DND-41 (cell line): ENCODE measurements around the gene MERTK.

Source experiments
- ATAC-seq: fragments of 200-7000 bp; cut with Tn5 transposase; 3 replicates; pipeline ENCODE4 v1.9.1; 2021; ENCODE audit warnings: low read depth; ENCODE audit not compliant: insufficient read depth
- DNase-seq: peaks from one replicate; pipeline ENCODE4 v3.0.0-alpha.2; 2020
- H2AFZ ChIP-seq: 2 replicates; pipeline ENCODE4 v1.6.0; 2012; ENCODE audit warnings: low read depth, low read length
- H3K27ac ChIP-seq: 2 replicates; pipeline ENCODE4 v1.5.1; 2012; ENCODE audit warnings: low read length, inconsistent platforms
- H3K27me3 ChIP-seq: fragments of 200-600 bp; sonication (generic); 2 replicates; pipeline ENCODE4 v1.6.0; 2012; ENCODE audit warnings: low read length, mild to moderate bottlenecking, inconsistent platforms; ENCODE audit not compliant: insufficient read depth, poor library complexity
- H3K36me3 ChIP-seq: 2 replicates; pipeline ENCODE4 v1.5.1; 2012; ENCODE audit warnings: low read length, inconsistent platforms; ENCODE audit not compliant: insufficient read depth
- H3K4me1 ChIP-seq: 2 replicates; pipeline ENCODE4 v1.5.1; 2012; ENCODE audit warnings: mild to moderate bottlenecking, low read length; ENCODE audit not compliant: insufficient read depth
- H3K4me2 ChIP-seq: 2 replicates; pipeline ENCODE4 v1.6.0; 2012; ENCODE audit warnings: mild to moderate bottlenecking, moderate library complexity, low read length, inconsistent platforms; ENCODE audit not compliant: insufficient read depth
- H3K4me3 ChIP-seq, 2 experiments: fragments of 200-600 bp in 1 of 2; shearing (Covaris generic) in 1 of 2; 2 replicates each; pipeline ENCODE4 v1.5.1; 2012 to 2016; ENCODE audit warnings: inconsistent platforms in 2 of 2, low read length in 2 of 2, mild to moderate bottlenecking in 2 of 2, low read depth in 1 of 2, moderate library complexity in 1 of 2
- H3K79me2 ChIP-seq: 2 replicates; pipeline ENCODE4 v1.6.0; 2012; ENCODE audit warnings: low read length, inconsistent platforms; ENCODE audit not compliant: insufficient read depth
- H3K9ac ChIP-seq: 2 replicates; pipeline ENCODE4 v1.6.0; 2012; ENCODE audit warnings: low read depth, mild to moderate bottlenecking, inconsistent platforms, low read length, moderate library complexity
- H3K9me3 ChIP-seq: 2 replicates; pipeline ENCODE4 v1.5.1; 2012; ENCODE audit warnings: low read length, moderate library complexity, mild to moderate bottlenecking, inconsistent platforms; ENCODE audit not compliant: insufficient read depth, severe bottlenecking
- H4K20me1 ChIP-seq: 2 replicates; pipeline ENCODE4 v1.6.0; 2012; ENCODE audit warnings: low read length; ENCODE audit not compliant: insufficient read depth
- CTCF ChIP-seq: IDR thresholded peaks from 2 replicates; pipeline ENCODE4 v1.5.1; 2012; ENCODE audit warnings: borderline replicate concordance, low read length, moderate library complexity, mild to moderate bottlenecking; ENCODE audit not compliant: poor library complexity, severe bottlenecking; ENCODE audit errors: extremely low read depth
- EZH2 ChIP-seq: IDR thresholded peaks from 3 replicates; pipeline ENCODE4 v1.6.1; 2012; ENCODE audit warnings: borderline replicate concordance, low read depth, mild to moderate bottlenecking, moderate library complexity, low read length, inconsistent platforms; ENCODE audit not compliant: severe bottlenecking

The MERTK gene

GRCh38 chr2:111984213-111984604 lies 85.8 kb downstream of the MERTK start:
- Histone ChIP-seq H3K4me3 (no peak overlapping the region), H2AFZ (no peak overlapping the region), H3K4me2 (no peak overlapping the region), H3K27ac (no peak overlapping the region), H3K27me3 (no peaks in the 10 kb centered on the region), H4K20me1 (no peaks in the 10 kb centered on the region), H3K9ac (no peak overlapping the region), H3K36me3 (no peaks in the 10 kb centered on the region; the same call in 1 of the 2 replicates), H3K79me2 (no peaks in the 10 kb centered on the region), H3K9me3 (no peaks in the 10 kb centered on the region), H3K4me1 (no peaks in the 10 kb centered on the region)
- TF ChIP-seq CTCF, result no peak
- no peak for TF ChIP-seq EZH2
- DNase-seq (no peak), ATAC-seq (no peak)

- H4K20me1 ChIP-seq, result no peaks in the 10 kb centered on the region
- H3K27me3 ChIP-seq, result no peaks in the 10 kb centered on the region
- H3K4me1 ChIP-seq, result no peaks in the 10 kb centered on the region
- H3K4me2 ChIP-seq, result no peak overlapping the region
- no peak overlapping the region for H2AFZ ChIP-seq
- TF ChIP-seq EZH2 (no peak), CTCF (no peak)
- no peak overlapping the region for H3K27ac ChIP-seq
- no peak for DNase-seq
- H3K9me3 ChIP-seq, result no peaks in the 10 kb centered on the region
- no peak for ATAC-seq
- no peak overlapping the region for H3K4me3 ChIP-seq
- no peaks in the 10 kb centered on the region; the same call in 1 of the 2 replicates for H3K36me3 ChIP-seq
- no peaks in the 10 kb centered on the region for H3K79me2 ChIP-seq
- H3K9ac ChIP-seq, result no peak overlapping the region
Measured at GRCh38 chr2:111985514-111985913, 87.1 kb downstream of the MERTK start.

GRCh38 chr2:111986116-111986900 lies 87.9 kb downstream of the MERTK start:
- Histone ChIP-seq H3K9ac (no peak overlapping the region), H3K4me3 (no peak overlapping the region), H2AFZ (no peak overlapping the region), H3K36me3 (no peaks in the 10 kb centered on the region; the same call in 1 of the 2 replicates), H4K20me1 (no peaks in the 10 kb centered on the region), H3K4me1 (no peaks in the 10 kb centered on the region), H3K9me3 (no peaks in the 10 kb centered on the region), H3K4me2 (no peak overlapping the region), H3K27ac (no peak overlapping the region), H3K27me3 (no peaks in the 10 kb centered on the region), H3K79me2 (no peaks in the 10 kb centered on the region)
- no peak for ATAC-seq
- TF ChIP-seq CTCF (no peak), EZH2 (no peak)
- no peak for DNase-seq
